ENCODE results near the gene RET. TPM values are rescaled to one million over a fixed set of nuclear protein-coding genes. Genes with fewer than 3 reads are reported as not detected.

The RET gene
- total RNA-seq, 1 donor from 2014 or later: 0.59 TPM

- peaks cover 10% of the 10 kb centered on the region for H3K27me3 Mint-ChIP-seq (ENCODE audit: low read depth)
- no peaks in the 10 kb centered on the region for H3K9me3 Mint-ChIP-seq
- H3K4me3 Mint-ChIP-seq (ENCODE audit: low read depth): no peak overlapping the region
- no peaks in the 10 kb centered on the region for H3K36me3 Mint-ChIP-seq (ENCODE audit: low read depth)
- no peak for DNase-seq (ENCODE audit: low spot score)
- no peaks in the 10 kb centered on the region for H3K4me1 Mint-ChIP-seq (ENCODE audit: low read depth)
- no peak overlapping the region for H3K27ac Mint-ChIP-seq
- intact Hi-C loops (cut with micrococcal nuclease): no loop called here
Measured at GRCh38 chr10:43048301-43049051, 28.4 kb upstream of the RET start.

- Mint-ChIP-seq H3K36me3 (ENCODE audit: low read depth) (no peaks in the 10 kb centered on the region), H3K4me3 (ENCODE audit: low read depth) (no peak overlapping the region), H3K9me3 (no peaks in the 10 kb centered on the region), H3K4me1 (ENCODE audit: low read depth) (no peaks in the 10 kb centered on the region), H3K27me3 (ENCODE audit: low read depth) (peaks cover 10% of the 10 kb centered on the region), H3K27ac (no peak overlapping the region)
- no peak for DNase-seq (ENCODE audit: low spot score)
- intact Hi-C loops (cut with micrococcal nuclease): no loop called here
Measured at GRCh38 chr10:43049081-43049551, 27.8 kb upstream of the RET start.

GRCh38 chr10:43050011-43050410 is 26.9 kb upstream of the RET start:
- DNase-seq (ENCODE audit: low spot score): no peak
- Mint-ChIP-seq H3K27ac (no peak overlapping the region), H3K4me1 (ENCODE audit: low read depth) (no peaks in the 10 kb centered on the region), H3K4me3 (ENCODE audit: low read depth) (no peak overlapping the region), H3K27me3 (ENCODE audit: low read depth) (peaks cover 10% of the 10 kb centered on the region), H3K36me3 (ENCODE audit: low read depth) (no peaks in the 10 kb centered on the region), H3K9me3 (no peaks in the 10 kb centered on the region)
- intact Hi-C loops (cut with micrococcal nuclease): no loop called here

- H3K36me3 Mint-ChIP-seq (ENCODE audit: low read depth): no peaks in the 10 kb centered on the region
- no peaks in the 10 kb centered on the region for H3K4me1 Mint-ChIP-seq (ENCODE audit: low read depth)
- peaks cover 12% of the 10 kb centered on the region for H3K27me3 Mint-ChIP-seq (ENCODE audit: low read depth)
- H3K9me3 Mint-ChIP-seq: no peaks in the 10 kb centered on the region
- no peak overlapping the region for H3K4me3 Mint-ChIP-seq (ENCODE audit: low read depth)
- no peak overlapping the region for H3K27ac Mint-ChIP-seq
- no peak for DNase-seq (ENCODE audit: low spot score)
- intact Hi-C loops (cut with micrococcal nuclease): no loop called here
Measured at GRCh38 chr10:43053825-43054224, 23.0 kb upstream of the RET start.

- no peak for DNase-seq (ENCODE audit: low spot score)
- no peak overlapping the region for H3K4me3 Mint-ChIP-seq (ENCODE audit: low read depth)
- peaks cover 12% of the 10 kb centered on the region for H3K27me3 Mint-ChIP-seq (ENCODE audit: low read depth)
- no peak overlapping the region for H3K27ac Mint-ChIP-seq
- intact Hi-C loops (cut with micrococcal nuclease): no loop called here
- no peaks in the 10 kb centered on the region for H3K36me3 Mint-ChIP-seq (ENCODE audit: low read depth)
- H3K4me1 Mint-ChIP-seq (ENCODE audit: low read depth): no peaks in the 10 kb centered on the region
- no peaks in the 10 kb centered on the region for H3K9me3 Mint-ChIP-seq
Measured at GRCh38 chr10:43054593-43054992, 22.3 kb upstream of the RET start.

GRCh38 chr10:43055217-43055616 is 21.7 kb upstream of the RET start:
- Mint-ChIP-seq H3K4me1 (ENCODE audit: low read depth) (no peaks in the 10 kb centered on the region), H3K27me3 (ENCODE audit: low read depth) (peaks cover 10% of the 10 kb centered on the region), H3K36me3 (ENCODE audit: low read depth) (no peaks in the 10 kb centered on the region)

GRCh38 chr10:43055991-43056567 is 20.8 kb upstream of the RET start:
- DNase-seq (ENCODE audit: low spot score): no peak
- Mint-ChIP-seq H3K9me3 (no peaks in the 10 kb centered on the region), H3K4me1 (ENCODE audit: low read depth) (no peaks in the 10 kb centered on the region), H3K27me3 (ENCODE audit: low read depth) (peaks cover 7% of the 10 kb centered on the region), H3K27ac (no peak overlapping the region), H3K4me3 (ENCODE audit: low read depth) (no peak overlapping the region), H3K36me3 (ENCODE audit: low read depth) (no peaks in the 10 kb centered on the region)
- intact Hi-C loops (cut with micrococcal nuclease): no loop called here

More at GRCh38 chr10:43055217-43055616, 21.7 kb upstream of the RET start:
- H3K9me3 Mint-ChIP-seq: no peaks in the 10 kb centered on the region
- DNase-seq (ENCODE audit: low spot score): no peak
- intact Hi-C loops (cut with micrococcal nuclease): no loop called here
- H3K4me3 Mint-ChIP-seq (ENCODE audit: low read depth): no peak overlapping the region
- H3K27ac Mint-ChIP-seq: no peak overlapping the region

GRCh38 chr10:43056568-43057011 is 20.3 kb upstream of the RET start:
- no peak for DNase-seq (ENCODE audit: low spot score)
- Mint-ChIP-seq H3K36me3 (ENCODE audit: low read depth) (no peaks in the 10 kb centered on the region), H3K27ac (no peak overlapping the region), H3K27me3 (ENCODE audit: low read depth) (peaks cover 7% of the 10 kb centered on the region), H3K4me3 (ENCODE audit: low read depth) (no peak overlapping the region), H3K4me1 (ENCODE audit: low read depth) (no peaks in the 10 kb centered on the region), H3K9me3 (no peaks in the 10 kb centered on the region)
- intact Hi-C loops (cut with micrococcal nuclease): no loop called here

GRCh38 chr10:43057231-43057711 is 19.6 kb upstream of the RET start:
- intact Hi-C loops (cut with micrococcal nuclease): no loop called here
- Mint-ChIP-seq H3K4me3 (ENCODE audit: low read depth) (no peak overlapping the region), H3K27me3 (ENCODE audit: low read depth) (peaks cover 7% of the 10 kb centered on the region), H3K36me3 (ENCODE audit: low read depth) (no peaks in the 10 kb centered on the region), H3K9me3 (no peaks in the 10 kb centered on the region), H3K27ac (no peak overlapping the region), H3K4me1 (ENCODE audit: low read depth) (no peaks in the 10 kb centered on the region)
- DNase-seq (ENCODE audit: low spot score): no peak

- H3K27me3 Mint-ChIP-seq (ENCODE audit: low read depth): peaks cover 5% of the 10 kb centered on the region
- intact Hi-C loops (cut with micrococcal nuclease): no loop called here
- DNase-seq (ENCODE audit: low spot score): no peak
- H3K9me3 Mint-ChIP-seq: no peaks in the 10 kb centered on the region
- H3K36me3 Mint-ChIP-seq (ENCODE audit: low read depth): no peaks in the 10 kb centered on the region
- H3K4me3 Mint-ChIP-seq (ENCODE audit: low read depth): no peak overlapping the region
- no peaks in the 10 kb centered on the region for H3K4me1 Mint-ChIP-seq (ENCODE audit: low read depth)
- no peak overlapping the region for H3K27ac Mint-ChIP-seq
Measured at GRCh38 chr10:43057831-43058340, 19.0 kb upstream of the RET start.

- no peak overlapping the region for H3K4me3 Mint-ChIP-seq (ENCODE audit: low read depth)
- no peaks in the 10 kb centered on the region for H3K4me1 Mint-ChIP-seq (ENCODE audit: low read depth)
- peaks cover 2% of the 10 kb centered on the region for H3K27me3 Mint-ChIP-seq (ENCODE audit: low read depth)
- intact Hi-C loops (cut with micrococcal nuclease): no loop called here
- no peaks in the 10 kb centered on the region for H3K9me3 Mint-ChIP-seq
- no peak for DNase-seq (ENCODE audit: low spot score)
- no peak overlapping the region for H3K27ac Mint-ChIP-seq
- H3K36me3 Mint-ChIP-seq (ENCODE audit: low read depth): no peaks in the 10 kb centered on the region
Measured at GRCh38 chr10:43058716-43059335, 18.0 kb upstream of the RET start.

- Mint-ChIP-seq H3K27ac (no peak overlapping the region), H3K27me3 (ENCODE audit: low read depth) (peaks cover 2% of the 10 kb centered on the region), H3K4me3 (ENCODE audit: low read depth) (no peak overlapping the region), H3K9me3 (no peaks in the 10 kb centered on the region), H3K36me3 (ENCODE audit: low read depth) (no peaks in the 10 kb centered on the region), H3K4me1 (ENCODE audit: low read depth) (no peaks in the 10 kb centered on the region)
- no peak for DNase-seq (ENCODE audit: low spot score)
- intact Hi-C loops (cut with micrococcal nuclease): no loop called here
Measured at GRCh38 chr10:43059336-43059720, 17.5 kb upstream of the RET start.

GRCh38 chr10:43059828-43060227 is 17.0 kb upstream of the RET start:
- intact Hi-C loops (cut with micrococcal nuclease): no loop called here
- no peaks in the 10 kb centered on the region for H3K4me1 Mint-ChIP-seq (ENCODE audit: low read depth)
- H3K36me3 Mint-ChIP-seq (ENCODE audit: low read depth): no peaks in the 10 kb centered on the region
- H3K27me3 Mint-ChIP-seq (ENCODE audit: low read depth): peaks cover 2% of the 10 kb centered on the region
- no peaks in the 10 kb centered on the region for H3K9me3 Mint-ChIP-seq
- H3K27ac Mint-ChIP-seq: no peak overlapping the region
- DNase-seq (ENCODE audit: low spot score): no peak
- no peak overlapping the region for H3K4me3 Mint-ChIP-seq (ENCODE audit: low read depth)

Measured in activated T-helper 2 cell treated with anti-CD3 and anti-CD28 coated beads, Interferon-gamma antibody, Interleukin-2, Interleukin-4, amounts not matched to agents 10 μg/mL and 5 μg/mL and 100 μg/mL, durations not matched to agents 14 hours and 24 hours and 36 hours (primary cell).